ENCODE results near the gene GET4. TPM values are rescaled to one million over a fixed set of nuclear protein-coding genes. Genes with fewer than 3 reads are reported as not detected.

The GET4 gene
- total RNA-seq, 1 donor from 2014 or later = 17.2 TPM

DNA sequence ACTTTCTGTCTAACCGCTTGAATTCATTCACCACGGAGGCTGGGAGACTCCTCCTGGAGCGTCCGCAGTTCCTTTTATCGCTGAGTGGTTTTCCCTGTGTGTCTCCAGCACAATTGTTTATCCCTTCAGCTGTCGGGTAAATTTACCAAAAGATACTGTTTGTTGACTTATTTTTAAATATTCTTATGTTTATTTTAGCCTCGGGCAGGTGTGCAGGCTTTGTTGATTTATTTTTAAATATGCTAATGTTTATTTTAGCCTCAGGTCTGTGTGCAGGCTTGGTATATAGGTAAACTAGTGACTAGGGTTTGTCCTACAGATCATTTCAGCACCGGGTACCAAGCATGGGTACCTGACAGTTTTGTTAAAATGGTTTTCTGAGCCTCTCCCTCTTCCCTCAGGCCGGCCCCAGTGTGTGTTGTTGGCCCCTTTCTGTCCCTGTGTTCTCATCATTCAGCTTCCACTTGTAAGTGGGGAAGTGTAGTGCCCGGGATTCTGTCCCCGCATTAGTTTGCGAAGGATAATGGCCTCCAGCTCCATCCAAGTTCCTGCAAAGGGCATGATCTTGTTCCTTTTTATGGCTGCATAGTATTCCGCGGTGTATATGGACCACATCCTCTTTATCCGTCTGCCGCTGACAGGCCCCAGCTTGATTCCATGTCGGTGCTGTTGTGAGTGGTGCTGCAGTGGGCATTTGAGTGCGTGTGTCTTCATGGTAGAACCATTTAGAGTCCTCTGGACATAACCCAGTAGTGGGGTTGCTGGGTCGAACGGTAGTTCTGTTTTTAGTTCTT, 5.3 kb downstream of the GET4 start:
- no peak overlapping the region for H3K27ac Mint-ChIP-seq
- peaks cover 9% of the 10 kb centered on the region for H3K4me1 Mint-ChIP-seq
- H3K9me3 Mint-ChIP-seq = no peaks in the 10 kb centered on the region

DNA sequence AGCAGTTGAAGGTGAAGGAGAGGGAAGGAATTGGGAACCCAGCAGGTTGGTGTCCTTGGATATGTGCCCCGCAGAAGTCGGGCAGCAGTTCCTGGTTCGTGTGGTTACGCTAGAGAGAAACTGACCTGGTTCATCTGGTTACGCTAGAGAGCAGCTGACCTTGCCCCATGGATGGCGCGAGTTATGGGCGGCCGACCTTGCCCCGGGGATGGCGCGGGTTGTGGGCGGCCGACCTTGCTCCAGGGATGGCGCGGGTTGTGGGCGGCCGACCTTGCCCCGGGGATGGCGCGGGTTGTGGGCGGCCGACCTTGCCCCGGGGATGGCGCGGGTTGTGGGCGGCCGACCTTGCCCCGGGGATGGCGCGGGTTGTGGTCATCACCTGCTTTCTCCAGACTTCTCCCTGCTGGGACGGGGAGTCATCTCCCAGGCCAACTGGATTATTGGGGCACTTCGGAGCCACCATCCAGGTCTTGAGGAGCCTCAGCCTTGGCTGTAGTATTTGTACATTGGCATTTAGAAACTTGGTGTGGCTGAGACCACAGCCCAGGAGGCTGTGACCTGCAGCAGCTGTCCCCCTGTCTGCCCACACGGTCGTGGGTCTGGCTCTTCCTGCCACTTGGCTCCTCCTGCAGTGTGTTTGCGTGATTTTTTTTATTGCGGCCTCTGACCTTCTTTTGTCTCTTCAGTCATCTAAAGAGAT, 6.1 kb downstream of the GET4 start:
- H3K27me3 Mint-ChIP-seq (ENCODE audit: insufficient read depth, low read depth) = peaks cover 4% of the 10 kb centered on the region

More for the DNA sequence above, 5.3 kb downstream of the GET4 start:
- no peaks in the 10 kb centered on the region for H3F3A ChIP-seq (ENCODE audit: low read depth)
- no peak overlapping the region for H3K9ac ChIP-seq
- peaks cover 11% of the 10 kb centered on the region for H3K36me3 Mint-ChIP-seq
- no peak overlapping the region for H3K4me3 ChIP-seq
- H3K27ac ChIP-seq = no peak overlapping the region
- peaks cover 99% of the 10 kb centered on the region for H3K79me2 ChIP-seq (ENCODE audit: low read depth)
- H3K27me3 Mint-ChIP-seq (ENCODE audit: insufficient read depth, low read depth) = peaks cover 4% of the 10 kb centered on the region
- no peaks in the 10 kb centered on the region for H3K36me3 ChIP-seq
- H2AFZ ChIP-seq (replicated peaks) = no peak overlapping the region
- peaks cover 9% of the 10 kb centered on the region for H3K4me1 ChIP-seq
- no peak overlapping the region for H3K4me3 Mint-ChIP-seq
- no peak for TF ChIP-seq EZH2phosphoT487 (IDR thresholded peaks at IDR 0.05)
- no peak for TF ChIP-seq EZH2 (IDR thresholded peaks at IDR 0.05)
- TF ChIP-seq, protein P1, sequence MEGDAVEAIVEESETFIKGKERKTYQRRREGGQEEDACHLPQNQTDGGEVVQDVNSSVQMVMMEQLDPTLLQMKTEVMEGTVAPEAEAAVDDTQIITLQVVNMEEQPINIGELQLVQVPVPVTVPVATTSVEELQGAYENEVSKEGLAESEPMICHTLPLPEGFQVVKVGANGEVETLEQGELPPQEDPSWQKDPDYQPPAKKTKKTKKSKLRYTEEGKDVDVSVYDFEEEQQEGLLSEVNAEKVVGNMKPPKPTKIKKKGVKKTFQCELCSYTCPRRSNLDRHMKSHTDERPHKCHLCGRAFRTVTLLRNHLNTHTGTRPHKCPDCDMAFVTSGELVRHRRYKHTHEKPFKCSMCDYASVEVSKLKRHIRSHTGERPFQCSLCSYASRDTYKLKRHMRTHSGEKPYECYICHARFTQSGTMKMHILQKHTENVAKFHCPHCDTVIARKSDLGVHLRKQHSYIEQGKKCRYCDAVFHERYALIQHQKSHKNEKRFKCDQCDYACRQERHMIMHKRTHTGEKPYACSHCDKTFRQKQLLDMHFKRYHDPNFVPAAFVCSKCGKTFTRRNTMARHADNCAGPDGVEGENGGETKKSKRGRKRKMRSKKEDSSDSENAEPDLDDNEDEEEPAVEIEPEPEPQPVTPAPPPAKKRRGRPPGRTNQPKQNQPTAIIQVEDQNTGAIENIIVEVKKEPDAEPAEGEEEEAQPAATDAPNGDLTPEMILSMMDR (IDR thresholded peaks at IDR 0.05) = no peak
- H4K20me1 ChIP-seq (ENCODE audit: low read depth) = peaks cover 90% of the 10 kb centered on the region
- H3K4me2 ChIP-seq = no peak overlapping the region
- no peak for DNase-seq (ENCODE audit: low spot score)
- H3K9me3 ChIP-seq (ENCODE audit: low read depth) = no peaks in the 10 kb centered on the region
- H3K27me3 ChIP-seq = no peaks in the 10 kb centered on the region

DNA sequence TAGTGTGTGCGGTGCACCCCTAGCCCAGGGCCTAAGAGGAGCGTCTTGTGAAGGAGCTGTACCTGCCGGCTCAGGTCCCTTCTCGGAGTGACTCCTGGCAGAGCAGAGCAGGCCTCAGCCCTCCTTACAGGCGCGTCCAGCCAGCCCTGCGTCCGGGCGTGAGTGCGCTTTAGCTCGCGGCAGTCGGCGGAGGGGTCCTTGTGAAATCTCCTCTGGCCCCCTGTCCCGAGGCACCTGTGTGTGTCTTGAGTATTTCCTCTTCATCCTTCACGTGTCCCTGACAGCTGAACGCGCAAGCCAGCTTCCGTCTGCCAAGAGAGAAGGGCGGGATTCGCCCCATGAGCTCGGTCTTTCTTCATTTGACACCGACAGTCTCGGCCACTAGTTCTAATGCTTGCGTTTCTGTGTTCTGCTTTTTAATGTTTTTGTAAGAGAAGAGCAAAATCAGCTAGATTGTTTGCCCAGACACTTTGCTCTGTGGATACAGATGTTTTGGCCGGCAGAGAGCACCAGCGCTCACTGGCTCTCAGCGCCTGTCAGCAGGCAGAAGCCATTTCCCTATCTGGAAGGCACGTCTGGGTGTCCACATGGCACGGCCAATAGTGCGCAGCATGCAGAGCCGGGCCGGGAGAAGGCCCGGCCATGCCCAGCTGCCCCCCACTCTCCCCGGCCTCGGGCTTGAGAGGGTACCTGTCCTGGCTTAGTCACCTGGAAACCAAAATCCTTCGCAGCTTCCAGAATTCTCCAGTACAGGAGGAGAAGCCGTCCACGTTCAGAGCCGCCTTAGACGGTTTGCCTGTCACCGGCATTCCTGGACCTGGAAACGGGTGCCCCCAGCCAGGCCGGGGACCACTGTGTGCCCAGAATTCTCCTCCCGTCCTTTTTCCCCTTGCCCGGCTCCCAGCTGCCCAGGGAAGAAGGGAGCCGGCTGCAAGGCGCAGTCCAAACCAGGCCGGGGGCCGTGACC, 7.0 kb downstream of the GET4 start:
- no peaks in the 10 kb centered on the region for H3K27me3 ChIP-seq
- H2AFZ ChIP-seq (replicated peaks) = no peak overlapping the region
- peaks cover 6% of the 10 kb centered on the region for H3K4me1 Mint-ChIP-seq
- peak overlapping the region; percentile 32 for H3K9ac ChIP-seq
- TF ChIP-seq, protein P1 (IDR thresholded peaks at IDR 0.05) = no peak
- no peak for TF ChIP-seq EZH2phosphoT487 (IDR thresholded peaks at IDR 0.05)
- TF ChIP-seq EZH2 (IDR thresholded peaks at IDR 0.05) = no peak
- peak overlapping the region; percentile 88 for H3K27ac Mint-ChIP-seq
- peaks cover 3% of the 10 kb centered on the region for H3K4me1 ChIP-seq
- no peak overlapping the region for H3K4me3 ChIP-seq
- peaks cover 2% of the 10 kb centered on the region for H3K27me3 Mint-ChIP-seq (ENCODE audit: insufficient read depth, low read depth)
- peaks cover 96% of the 10 kb centered on the region for H3K79me2 ChIP-seq (ENCODE audit: low read depth)
- no peaks in the 10 kb centered on the region for H3F3A ChIP-seq (ENCODE audit: low read depth)
- peaks cover 99% of the 10 kb centered on the region for H4K20me1 ChIP-seq (ENCODE audit: low read depth)
- no peaks in the 10 kb centered on the region for H3K9me3 ChIP-seq (ENCODE audit: low read depth)
- H3K9me3 Mint-ChIP-seq = no peaks in the 10 kb centered on the region
- H3K27ac ChIP-seq = no peak overlapping the region
- H3K4me2 ChIP-seq = no peak overlapping the region
- H3K36me3 Mint-ChIP-seq = peaks cover 11% of the 10 kb centered on the region
- no peak overlapping the region for H3K4me3 Mint-ChIP-seq
- H3K36me3 ChIP-seq = no peaks in the 10 kb centered on the region
- DNase-seq (ENCODE audit: low spot score) = no peak

More for the DNA sequence above, 6.1 kb downstream of the GET4 start:
- Histone ChIP-seq H2AFZ (replicated peaks) (no peak overlapping the region), H3K4me3 (no peak overlapping the region), H3K79me2 (ENCODE audit: low read depth) (peaks cover 98% of the 10 kb centered on the region), H3K9me3 (ENCODE audit: low read depth) (no peaks in the 10 kb centered on the region), H3K36me3 (no peaks in the 10 kb centered on the region), H4K20me1 (ENCODE audit: low read depth) (peaks cover 97% of the 10 kb centered on the region), H3K27ac (no peak overlapping the region), H3F3A (ENCODE audit: low read depth) (no peaks in the 10 kb centered on the region), H3K4me2 (no peak overlapping the region), H3K4me1 (peaks cover 9% of the 10 kb centered on the region), H3K27me3 (no peaks in the 10 kb centered on the region), H3K9ac (peak overlapping the region; percentile 32)
- Mint-ChIP-seq H3K36me3 (peaks cover 11% of the 10 kb centered on the region), H3K4me1 (peaks cover 9% of the 10 kb centered on the region), H3K27ac (no peak overlapping the region), H3K9me3 (no peaks in the 10 kb centered on the region), H3K4me3 (no peak overlapping the region)
- DNase-seq (ENCODE audit: low spot score) = no peak
- TF ChIP-seq, protein P1 (IDR thresholded peaks at IDR 0.05) = no peak
- TF ChIP-seq EZH2phosphoT487 (IDR thresholded peaks at IDR 0.05) (no peak), EZH2 (IDR thresholded peaks at IDR 0.05) (no peak)
